ENCODE measurements around the gene GCSH.

DNA sequence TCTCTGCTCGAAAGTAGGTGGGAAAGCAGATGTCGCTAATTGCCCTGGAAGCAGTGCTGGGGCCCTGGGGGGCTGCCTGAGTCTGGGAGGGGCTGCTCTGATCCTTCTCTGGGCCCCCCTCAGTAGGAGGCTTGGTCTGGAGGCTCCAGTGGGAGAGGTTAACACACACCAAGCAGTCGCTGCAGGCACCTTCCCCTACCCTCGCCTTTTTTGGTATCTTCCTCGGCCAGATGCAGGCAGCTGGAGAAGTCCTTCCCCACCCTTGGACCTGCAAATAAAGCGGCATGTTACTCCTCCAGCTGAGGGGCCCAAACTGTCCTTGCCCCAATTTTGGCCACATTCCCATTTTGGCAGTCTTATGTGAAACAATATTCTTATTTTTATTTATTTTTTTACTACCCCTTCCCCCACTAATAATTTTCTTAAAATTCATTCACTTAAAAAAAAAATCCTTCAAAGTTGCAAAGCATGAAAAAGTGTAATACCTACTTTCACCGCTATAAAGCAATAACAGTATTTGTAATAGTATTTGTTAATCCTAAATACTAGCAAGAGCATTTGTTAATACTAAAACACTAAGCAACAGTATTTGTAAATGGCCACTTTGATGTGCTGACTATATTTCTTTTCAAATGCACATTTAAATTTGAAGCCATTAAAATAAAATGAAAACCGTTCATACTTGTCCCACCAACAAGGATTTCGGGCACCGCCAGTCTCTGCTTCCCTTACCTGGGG lies 34.2 kb downstream of the GCSH start:
- TF ChIP-seq, protein P1, sequence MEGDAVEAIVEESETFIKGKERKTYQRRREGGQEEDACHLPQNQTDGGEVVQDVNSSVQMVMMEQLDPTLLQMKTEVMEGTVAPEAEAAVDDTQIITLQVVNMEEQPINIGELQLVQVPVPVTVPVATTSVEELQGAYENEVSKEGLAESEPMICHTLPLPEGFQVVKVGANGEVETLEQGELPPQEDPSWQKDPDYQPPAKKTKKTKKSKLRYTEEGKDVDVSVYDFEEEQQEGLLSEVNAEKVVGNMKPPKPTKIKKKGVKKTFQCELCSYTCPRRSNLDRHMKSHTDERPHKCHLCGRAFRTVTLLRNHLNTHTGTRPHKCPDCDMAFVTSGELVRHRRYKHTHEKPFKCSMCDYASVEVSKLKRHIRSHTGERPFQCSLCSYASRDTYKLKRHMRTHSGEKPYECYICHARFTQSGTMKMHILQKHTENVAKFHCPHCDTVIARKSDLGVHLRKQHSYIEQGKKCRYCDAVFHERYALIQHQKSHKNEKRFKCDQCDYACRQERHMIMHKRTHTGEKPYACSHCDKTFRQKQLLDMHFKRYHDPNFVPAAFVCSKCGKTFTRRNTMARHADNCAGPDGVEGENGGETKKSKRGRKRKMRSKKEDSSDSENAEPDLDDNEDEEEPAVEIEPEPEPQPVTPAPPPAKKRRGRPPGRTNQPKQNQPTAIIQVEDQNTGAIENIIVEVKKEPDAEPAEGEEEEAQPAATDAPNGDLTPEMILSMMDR (IDR thresholded peaks at IDR 0.05), result no peak
- TF ChIP-seq, protein P2, sequence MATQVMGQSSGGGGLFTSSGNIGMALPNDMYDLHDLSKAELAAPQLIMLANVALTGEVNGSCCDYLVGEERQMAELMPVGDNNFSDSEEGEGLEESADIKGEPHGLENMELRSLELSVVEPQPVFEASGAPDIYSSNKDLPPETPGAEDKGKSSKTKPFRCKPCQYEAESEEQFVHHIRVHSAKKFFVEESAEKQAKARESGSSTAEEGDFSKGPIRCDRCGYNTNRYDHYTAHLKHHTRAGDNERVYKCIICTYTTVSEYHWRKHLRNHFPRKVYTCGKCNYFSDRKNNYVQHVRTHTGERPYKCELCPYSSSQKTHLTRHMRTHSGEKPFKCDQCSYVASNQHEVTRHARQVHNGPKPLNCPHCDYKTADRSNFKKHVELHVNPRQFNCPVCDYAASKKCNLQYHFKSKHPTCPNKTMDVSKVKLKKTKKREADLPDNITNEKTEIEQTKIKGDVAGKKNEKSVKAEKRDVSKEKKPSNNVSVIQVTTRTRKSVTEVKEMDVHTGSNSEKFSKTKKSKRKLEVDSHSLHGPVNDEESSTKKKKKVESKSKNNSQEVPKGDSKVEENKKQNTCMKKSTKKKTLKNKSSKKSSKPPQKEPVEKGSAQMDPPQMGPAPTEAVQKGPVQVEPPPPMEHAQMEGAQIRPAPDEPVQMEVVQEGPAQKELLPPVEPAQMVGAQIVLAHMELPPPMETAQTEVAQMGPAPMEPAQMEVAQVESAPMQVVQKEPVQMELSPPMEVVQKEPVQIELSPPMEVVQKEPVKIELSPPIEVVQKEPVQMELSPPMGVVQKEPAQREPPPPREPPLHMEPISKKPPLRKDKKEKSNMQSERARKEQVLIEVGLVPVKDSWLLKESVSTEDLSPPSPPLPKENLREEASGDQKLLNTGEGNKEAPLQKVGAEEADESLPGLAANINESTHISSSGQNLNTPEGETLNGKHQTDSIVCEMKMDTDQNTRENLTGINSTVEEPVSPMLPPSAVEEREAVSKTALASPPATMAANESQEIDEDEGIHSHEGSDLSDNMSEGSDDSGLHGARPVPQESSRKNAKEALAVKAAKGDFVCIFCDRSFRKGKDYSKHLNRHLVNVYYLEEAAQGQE (IDR thresholded peaks at IDR 0.05), result no peak
- TF ChIP-seq EP300 (IDR thresholded peaks at IDR 0.05), result no peak
- no peak for TF ChIP-seq CHD4 (IDR thresholded peaks at IDR 0.05; ENCODE audit: borderline replicate concordance)
- no peak for TF ChIP-seq ZNF302 (CRISPR knock-in tag; IDR thresholded peaks at IDR 0.05)
- TF ChIP-seq CHD2 (IDR thresholded peaks at IDR 0.05; ENCODE audit: low read length, partially characterized antibody), result no peak
